HG03139 (cell line): ENCODE data around the gene KRT86.
"Not testable (repeated sequence)": the region's sequence is repeated elsewhere in the genome, so short reads cannot be mapped to it uniquely, and the experiment has no call there.

Experiments
- ATAC-seq: cut with Tn5 transposase; IDR thresholded peaks from one replicate; pipeline ENCODE4 v1.9.1; 2021; ENCODE audit not compliant: unreplicated experiment

Gene KRT86

GRCh38 chr12:52238916-52239646, 35.4 kb upstream of the KRT86 start:
- no peak for ATAC-seq

- no peak for ATAC-seq
Observed at GRCh38 chr12:52239767-52240166, 34.7 kb upstream of the KRT86 start.

GRCh38 chr12:52240247-52240646, 34.2 kb upstream of the KRT86 start:
- ATAC-seq: not testable (repeated sequence)

GRCh38 chr12:52241205-52241842, 33.1 kb upstream of the KRT86 start:
- ATAC-seq: no peak

- no peak for ATAC-seq
Observed at GRCh38 chr12:52242442-52243258, 31.8 kb upstream of the KRT86 start.

- no peak for ATAC-seq
Observed at GRCh38 chr12:52243259-52243855, 31.1 kb upstream of the KRT86 start.

- ATAC-seq: peak; percentile 66
Observed at GRCh38 chr12:52243856-52244614, 30.4 kb upstream of the KRT86 start.

GRCh38 chr12:52244615-52244994, 29.8 kb upstream of the KRT86 start:
- no peak for ATAC-seq

GRCh38 chr12:52245259-52245961, 29.0 kb upstream of the KRT86 start:
- no peak for ATAC-seq

- ATAC-seq: no peak
Observed at GRCh38 chr12:52245962-52246569, 28.4 kb upstream of the KRT86 start.

GRCh38 chr12:52246720-52247621, 27.5 kb upstream of the KRT86 start:
- ATAC-seq: no peak

GRCh38 chr12:52247622-52248540, 26.6 kb upstream of the KRT86 start:
- no peak for ATAC-seq

- ATAC-seq: no peak
Observed at GRCh38 chr12:52248541-52249461, 25.6 kb upstream of the KRT86 start.

GRCh38 chr12:52249511-52250047, 24.9 kb upstream of the KRT86 start:
- no peak for ATAC-seq

GRCh38 chr12:52250048-52250990, 24.1 kb upstream of the KRT86 start:
- no peak for ATAC-seq
